ENCODE measurements around the gene UBE2D1. TPM values are rescaled to one million over a fixed set of nuclear protein-coding genes. Genes with fewer than 3 reads are reported as not detected.

Gene UBE2D1
- total RNA-seq, 1 donor from 2014 or later, result 33.3 TPM

- Mint-ChIP-seq H3K27ac (no peak overlapping the region), H3K27me3 (no peaks in the 10 kb centered on the region), H3K4me1 (ENCODE audit: low read depth) (no peaks in the 10 kb centered on the region), H3K4me3 (ENCODE audit: low read depth) (no peak overlapping the region), H3K36me3 (ENCODE audit: insufficient read depth) (no peaks in the 10 kb centered on the region), H3K9me3 (ENCODE audit: low read depth) (no peaks in the 10 kb centered on the region)
- no peak for TF ChIP-seq CTCF (IDR thresholded peaks at IDR 0.05; ENCODE audit: unreplicated experiment)
- DNase-seq (ENCODE audit: low spot score, unreplicated experiment), result no peak
Measured at GRCh38 chr10:58322835-58323209, 12.0 kb upstream of the UBE2D1 start.

- TF ChIP-seq CTCF (IDR thresholded peaks at IDR 0.05; ENCODE audit: unreplicated experiment), result no peak
- Mint-ChIP-seq H3K4me3 (ENCODE audit: low read depth) (no peak overlapping the region), H3K4me1 (ENCODE audit: low read depth) (no peaks in the 10 kb centered on the region), H3K36me3 (ENCODE audit: insufficient read depth) (no peaks in the 10 kb centered on the region), H3K27ac (no peak overlapping the region), H3K9me3 (ENCODE audit: low read depth) (no peaks in the 10 kb centered on the region), H3K27me3 (peaks cover 3% of the 10 kb centered on the region)
- no peak for DNase-seq (ENCODE audit: low spot score, unreplicated experiment)
Measured at GRCh38 chr10:58326967-58327381, 7.8 kb upstream of the UBE2D1 start.

GRCh38 chr10:58328233-58328632 is 6.6 kb upstream of the UBE2D1 start:
- Mint-ChIP-seq H3K4me3 (ENCODE audit: low read depth) (no peak overlapping the region), H3K4me1 (ENCODE audit: low read depth) (no peaks in the 10 kb centered on the region), H3K27ac (no peak overlapping the region), H3K27me3 (peaks cover 3% of the 10 kb centered on the region), H3K9me3 (ENCODE audit: low read depth) (no peaks in the 10 kb centered on the region), H3K36me3 (ENCODE audit: insufficient read depth) (no peaks in the 10 kb centered on the region)
- TF ChIP-seq CTCF (IDR thresholded peaks at IDR 0.05; ENCODE audit: unreplicated experiment), result no peak
- no peak for DNase-seq (ENCODE audit: low spot score, unreplicated experiment)

GRCh38 chr10:58330431-58330830 is 4.4 kb upstream of the UBE2D1 start:
- Mint-ChIP-seq H3K4me1 (ENCODE audit: low read depth) (peaks cover 3% of the 10 kb centered on the region), H3K4me3 (ENCODE audit: low read depth) (no peak overlapping the region), H3K27ac (no peak overlapping the region), H3K9me3 (ENCODE audit: low read depth) (no peaks in the 10 kb centered on the region), H3K36me3 (ENCODE audit: insufficient read depth) (no peaks in the 10 kb centered on the region), H3K27me3 (peaks cover 3% of the 10 kb centered on the region)
- TF ChIP-seq CTCF (IDR thresholded peaks at IDR 0.05; ENCODE audit: unreplicated experiment), result no peak
- DNase-seq (ENCODE audit: low spot score, unreplicated experiment), result no peak

- H3K9me3 Mint-ChIP-seq (ENCODE audit: low read depth), result no peaks in the 10 kb centered on the region
- no peak overlapping the region for H3K4me3 Mint-ChIP-seq (ENCODE audit: low read depth)
- TF ChIP-seq CTCF (IDR thresholded peaks at IDR 0.05; ENCODE audit: unreplicated experiment), result no peak
- H3K27ac Mint-ChIP-seq, result no peak overlapping the region
- no peaks in the 10 kb centered on the region for H3K36me3 Mint-ChIP-seq (ENCODE audit: insufficient read depth)
- H3K27me3 Mint-ChIP-seq, result peaks cover 3% of the 10 kb centered on the region
- H3K4me1 Mint-ChIP-seq (ENCODE audit: low read depth), result peaks cover 12% of the 10 kb centered on the region
- DNase-seq (ENCODE audit: low spot score, unreplicated experiment), result no peak
Measured at GRCh38 chr10:58331646-58332045, 3.2 kb upstream of the UBE2D1 start.
